ENCODE results near the gene RENBP.
"Not testable (repeated sequence)": the region's sequence is repeated elsewhere in the genome, so short reads cannot be mapped to it uniquely, and the experiment has no call there.

RENBP gene
- total RNA-seq: 3.6 to 5.4 reads per million in 2 donors

GRCh38 chrX:153944140-153944799, at the start of gene RENBP:
RENBP (minus strand) TSS chrX:153944643; CDS start chrX:153944610, 33 bp downstream.
- DNase-seq: no peak

GRCh38 chrX:153993978-153994377, 49.5 kb upstream of the RENBP start:
- DNase-seq: no peak

GRCh38 chrX:153993079-153993478, 48.6 kb upstream of the RENBP start:
- DNase-seq: no peak

- DNase-seq: no peak
Observed at GRCh38 chrX:153992180-153992579, 47.7 kb upstream of the RENBP start.

GRCh38 chrX:153991013-153991580, 46.7 kb upstream of the RENBP start:
- DNase-seq: no peak

- no peak for DNase-seq
Observed at GRCh38 chrX:153989973-153990655, 45.7 kb upstream of the RENBP start.

GRCh38 chrX:153988493-153988892, 44.0 kb upstream of the RENBP start:
- DNase-seq: no peak

GRCh38 chrX:153984351-153985178, 40.1 kb upstream of the RENBP start:
- no peak for DNase-seq

GRCh38 chrX:153983321-153983801, 38.9 kb upstream of the RENBP start:
- no peak for DNase-seq

GRCh38 chrX:153981771-153982533, 37.5 kb upstream of the RENBP start:
- DNase-seq: peak; percentile 41

GRCh38 chrX:153981231-153981630, 36.8 kb upstream of the RENBP start:
- DNase-seq: no peak

GRCh38 chrX:153980394-153980793, 36.0 kb upstream of the RENBP start:
- not testable (repeated sequence) for DNase-seq

- no peak for DNase-seq
Observed at GRCh38 chrX:153974726-153975286, 30.4 kb upstream of the RENBP start.

GRCh38 chrX:153974003-153974725, 29.7 kb upstream of the RENBP start:
- no peak for DNase-seq

- DNase-seq: no peak
Observed at GRCh38 chrX:153973127-153974002, 28.9 kb upstream of the RENBP start.

GRCh38 chrX:153972368-153973126, 28.1 kb upstream of the RENBP start, which contains the start of gene TMEM187:
TMEM187 (plus strand) TSS chrX:153972754; CDS start chrX:153982063, 9,309 bp downstream.
- peak; percentile 84 for DNase-seq

- peak; percentile 88 for DNase-seq
Observed at GRCh38 chrX:153971450-153972367, 27.3 kb upstream of the RENBP start, which contains the start of gene HCFC1. HCFC1 (minus strand) TSS chrX:153971818; CDS start chrX:153970840, 978 bp downstream.

- peak; percentile 86 for DNase-seq
Observed at GRCh38 chrX:153971124-153971449, 26.6 kb upstream of the RENBP start.
